SIG-M5 treated with dmso at 0.1 percent for 504 hours (cell line): ENCODE results near the gene KLF11.
"Not testable (repeated sequence)": the region's sequence is repeated elsewhere in the genome, so short reads cannot be mapped to it uniquely, and the experiment has no call there.

Experiments used
- DNase-seq: peaks from one replicate; lab custom pipeline; 2025; ENCODE audit not compliant: unreplicated experiment; lab: John Stamatoyannopoulos, UW

Gene KLF11

DNA sequence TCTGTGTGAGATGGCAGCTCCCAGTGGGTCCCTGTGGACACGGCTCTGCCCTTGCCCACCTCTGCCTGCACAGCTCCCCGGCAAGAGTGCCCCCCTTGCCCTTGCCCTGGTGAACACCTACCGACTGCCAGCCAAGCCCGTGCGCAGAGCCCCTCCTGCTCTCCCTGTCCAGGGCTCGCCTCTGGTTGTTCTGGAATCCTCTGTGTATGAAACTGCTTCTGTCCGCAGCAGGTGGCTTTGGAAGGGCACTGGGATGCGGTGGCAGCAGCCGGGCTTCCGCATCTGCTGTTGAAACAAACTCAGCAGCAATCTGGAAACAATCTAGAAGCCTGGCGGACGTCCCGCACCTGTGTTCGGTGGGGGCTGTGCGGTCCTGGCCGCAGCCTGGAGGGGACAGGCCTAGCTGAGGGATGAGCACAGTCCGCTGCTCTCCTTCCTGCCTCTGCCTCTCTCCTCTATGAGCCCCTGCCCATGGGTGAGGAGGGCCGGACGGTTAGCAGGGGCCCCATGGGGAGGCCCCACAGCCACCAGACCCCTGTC lies 34.0 kb upstream of the KLF11 start:
- no peak for DNase-seq

DNA sequence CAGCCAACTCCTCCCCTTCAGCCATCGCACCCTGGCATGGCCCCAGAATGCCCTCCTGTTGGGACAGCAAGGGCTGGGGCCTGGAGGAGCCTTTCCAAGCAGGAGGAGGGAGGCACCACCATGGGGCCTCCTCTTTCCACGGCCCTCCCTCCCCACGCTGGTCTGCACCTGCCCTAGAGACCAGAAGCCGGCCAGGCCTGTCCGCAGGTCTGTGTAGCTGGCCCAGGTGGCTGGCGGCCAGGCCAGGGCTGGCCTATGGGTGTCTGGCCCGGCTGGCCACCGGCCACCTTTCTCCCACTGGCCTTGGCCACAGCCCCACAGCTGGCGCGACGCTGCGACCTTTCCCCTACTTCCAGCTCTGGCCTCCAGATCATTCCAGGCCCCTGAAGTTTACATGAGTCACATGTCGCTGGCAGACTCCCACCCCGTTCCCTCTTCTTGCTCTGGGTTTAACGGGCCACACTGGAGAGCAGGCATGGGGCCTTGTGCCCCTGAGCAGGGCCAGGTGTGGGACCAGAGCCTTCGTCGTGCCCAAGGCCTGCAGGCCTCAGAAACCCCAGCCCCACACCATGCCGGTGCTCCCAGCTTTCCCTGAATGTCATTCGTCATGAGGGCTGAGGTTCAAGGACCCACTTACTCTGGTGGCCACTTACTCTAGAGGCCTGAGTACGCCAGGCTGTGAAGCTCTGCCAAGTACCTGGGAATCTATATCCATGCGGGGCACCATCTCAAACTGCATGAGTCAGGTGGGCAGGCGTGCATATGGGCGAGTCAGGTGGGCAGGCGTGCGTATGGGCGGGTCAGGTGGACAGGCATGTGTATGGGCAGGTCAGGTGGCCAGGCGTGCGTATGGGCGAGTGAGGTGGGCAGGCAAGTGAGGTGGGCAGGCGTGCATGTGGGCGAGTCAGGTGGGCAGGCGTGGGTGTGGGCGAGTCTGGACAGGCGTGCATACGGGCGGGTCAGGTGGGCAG lies 33.3 kb upstream of the KLF11 start:
- no peak for DNase-seq

DNA sequence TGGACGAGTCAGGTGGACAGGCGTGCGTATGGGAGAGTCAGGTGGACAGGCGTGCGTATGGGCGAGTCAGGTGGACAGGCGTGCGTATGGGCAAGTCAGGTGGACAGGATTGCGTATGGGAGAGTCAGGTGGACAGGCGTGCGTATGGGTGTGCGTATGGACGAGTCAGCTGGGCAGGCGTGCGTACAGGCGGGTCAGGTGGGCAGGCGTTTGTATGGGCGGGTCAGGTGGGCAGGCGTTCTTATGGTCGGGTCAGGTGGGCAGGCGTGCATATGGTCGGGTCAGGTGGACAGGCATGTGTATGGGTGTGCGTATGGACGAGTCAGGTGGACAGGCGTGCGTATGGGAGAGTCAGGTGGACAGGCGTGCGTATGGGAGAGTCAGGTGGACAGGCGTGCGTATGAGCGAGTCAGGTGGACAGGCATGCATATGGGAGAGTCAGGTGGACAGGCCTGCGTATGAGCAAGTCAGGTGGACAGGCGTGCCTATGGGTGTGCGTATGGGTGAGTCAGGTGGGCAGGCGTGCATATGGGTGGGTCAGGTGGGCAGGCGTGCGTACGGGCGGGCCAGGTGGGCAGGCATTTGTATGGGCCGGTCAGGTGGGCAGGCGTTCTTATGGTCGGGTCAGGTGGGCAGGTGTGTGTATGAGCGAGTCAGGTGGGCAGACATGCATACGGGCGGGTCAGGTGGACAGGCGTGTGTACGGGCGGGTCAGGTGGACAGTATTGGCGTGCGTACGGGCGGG lies 32.3 kb upstream of the KLF11 start:
- DNase-seq, result not testable (repeated sequence)

DNA sequence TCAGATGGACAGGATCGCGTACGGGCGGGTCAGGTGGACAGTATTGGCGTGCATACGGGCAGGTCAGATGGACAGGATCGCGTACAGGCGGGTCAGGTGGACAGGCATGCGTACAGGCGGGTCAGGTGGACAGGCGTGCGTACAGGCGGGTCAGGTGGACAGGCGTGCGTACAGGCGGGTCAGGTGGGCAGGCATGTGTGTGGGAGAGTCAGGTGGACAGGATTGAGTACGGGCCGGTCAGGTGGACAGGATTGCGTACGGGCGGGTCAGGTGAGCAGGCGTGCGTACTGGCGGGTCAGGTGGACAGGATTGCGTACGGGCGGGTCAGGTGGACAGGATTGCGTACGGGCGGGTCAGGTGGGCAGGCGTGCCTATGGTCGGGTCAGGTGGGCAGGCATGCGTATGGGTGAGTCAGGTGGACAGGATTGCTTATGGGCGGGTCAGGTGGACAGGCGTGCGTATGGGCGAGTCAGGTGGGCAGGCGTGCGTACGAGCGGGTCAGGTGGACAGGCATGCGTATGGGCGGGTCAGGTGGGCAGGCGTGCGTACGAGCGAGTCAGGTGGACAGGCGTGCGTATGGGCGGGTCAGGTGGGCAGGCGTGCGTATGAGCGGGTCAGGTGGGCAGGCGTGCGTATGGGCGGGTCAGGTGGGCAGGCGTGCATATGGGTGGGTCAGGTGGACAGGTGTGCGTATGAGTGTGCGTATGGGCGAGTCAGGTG lies 31.6 kb upstream of the KLF11 start:
- DNase-seq, result not testable (repeated sequence)

DNA sequence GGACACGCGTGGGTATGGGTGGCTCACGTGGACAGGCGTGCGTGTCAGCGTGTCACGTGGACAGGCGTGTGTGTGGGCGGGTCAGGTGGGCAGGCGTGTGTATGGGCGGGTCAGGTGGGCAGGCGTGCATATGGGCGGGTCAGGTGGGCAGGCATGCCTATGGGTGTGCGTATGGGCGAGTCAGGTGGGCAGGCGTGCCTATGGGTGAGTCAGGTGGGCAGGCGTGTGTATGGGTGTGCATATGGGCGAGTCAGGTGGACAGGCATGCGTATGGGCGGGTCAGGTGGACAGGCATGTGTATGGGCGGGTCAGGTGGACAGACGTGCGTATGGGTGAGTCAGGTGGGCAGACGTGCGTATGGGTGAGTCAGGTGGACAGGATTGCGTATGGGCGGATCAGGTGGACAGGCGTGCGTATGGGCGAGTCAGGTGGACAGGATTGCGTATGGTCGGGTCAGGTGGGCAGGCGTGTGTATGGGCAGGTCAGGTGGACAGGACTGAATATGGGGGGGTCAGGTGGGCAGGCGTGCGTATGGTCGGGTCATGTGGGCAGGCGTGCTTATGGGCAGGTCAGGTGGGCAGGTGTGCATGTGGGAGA lies 30.9 kb upstream of the KLF11 start:
- DNase-seq, result not testable (repeated sequence)

DNA sequence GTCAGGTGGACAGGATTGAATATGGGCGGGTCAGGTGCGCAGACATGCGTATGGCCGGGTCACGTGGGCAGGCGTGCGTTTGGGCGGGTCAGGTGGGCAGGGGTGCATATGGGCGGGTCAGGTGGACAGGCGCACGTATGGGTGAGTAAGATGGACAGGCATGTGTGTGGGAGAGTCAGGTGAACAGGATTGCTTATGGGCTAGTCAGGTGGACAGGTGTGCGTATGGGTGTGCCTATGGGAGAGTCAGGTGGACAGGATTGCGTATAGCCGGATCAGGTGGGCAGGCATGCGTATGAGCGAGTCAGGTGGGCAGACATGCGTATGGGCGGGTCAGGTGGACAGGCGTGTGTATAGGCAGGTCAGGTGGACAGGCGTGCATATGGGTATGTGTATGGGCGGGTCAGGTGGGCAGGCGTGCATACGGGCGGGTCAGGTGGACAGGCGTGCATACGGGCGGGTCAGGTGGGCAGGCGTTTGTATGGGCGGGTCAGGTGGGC lies 30.3 kb upstream of the KLF11 start:
- DNase-seq, result no peak

DNA sequence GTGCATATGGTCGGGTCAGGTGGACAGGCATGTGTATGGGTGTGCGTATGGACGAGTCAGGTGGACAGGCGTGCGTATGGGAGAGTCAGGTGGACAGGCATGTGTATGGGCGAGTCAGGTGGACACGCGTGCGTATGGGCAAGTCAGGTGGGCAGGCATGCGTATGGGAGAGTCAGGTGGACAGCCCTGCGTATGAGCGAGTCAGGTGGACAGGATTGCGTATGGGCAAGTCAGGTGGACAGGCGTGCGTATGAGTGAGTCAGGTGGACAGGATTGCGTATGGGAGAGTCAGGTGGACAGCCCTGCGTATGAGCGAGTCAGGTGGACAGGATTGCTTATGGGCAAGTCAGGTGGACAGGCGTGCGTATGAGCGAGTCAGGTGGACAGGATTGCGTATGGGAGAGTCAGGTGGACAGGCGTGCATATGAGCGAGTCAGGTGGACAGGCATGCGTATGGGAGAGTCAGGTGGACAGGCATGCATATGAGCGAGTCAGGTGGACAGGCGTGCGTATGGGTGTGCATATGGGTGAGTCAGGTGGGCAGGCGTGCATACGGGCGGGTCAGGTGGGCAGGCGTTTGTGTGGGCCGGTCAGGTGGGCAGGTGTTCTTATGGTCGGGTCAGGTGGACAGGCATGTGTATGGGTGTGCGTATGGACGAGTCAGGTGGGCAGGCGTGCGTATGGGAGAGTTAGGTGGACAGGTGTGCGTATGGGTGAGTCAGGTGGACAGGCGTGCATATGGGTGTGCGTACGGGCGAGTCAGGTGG lies 29.5 kb upstream of the KLF11 start:
- not testable (repeated sequence) for DNase-seq

DNA sequence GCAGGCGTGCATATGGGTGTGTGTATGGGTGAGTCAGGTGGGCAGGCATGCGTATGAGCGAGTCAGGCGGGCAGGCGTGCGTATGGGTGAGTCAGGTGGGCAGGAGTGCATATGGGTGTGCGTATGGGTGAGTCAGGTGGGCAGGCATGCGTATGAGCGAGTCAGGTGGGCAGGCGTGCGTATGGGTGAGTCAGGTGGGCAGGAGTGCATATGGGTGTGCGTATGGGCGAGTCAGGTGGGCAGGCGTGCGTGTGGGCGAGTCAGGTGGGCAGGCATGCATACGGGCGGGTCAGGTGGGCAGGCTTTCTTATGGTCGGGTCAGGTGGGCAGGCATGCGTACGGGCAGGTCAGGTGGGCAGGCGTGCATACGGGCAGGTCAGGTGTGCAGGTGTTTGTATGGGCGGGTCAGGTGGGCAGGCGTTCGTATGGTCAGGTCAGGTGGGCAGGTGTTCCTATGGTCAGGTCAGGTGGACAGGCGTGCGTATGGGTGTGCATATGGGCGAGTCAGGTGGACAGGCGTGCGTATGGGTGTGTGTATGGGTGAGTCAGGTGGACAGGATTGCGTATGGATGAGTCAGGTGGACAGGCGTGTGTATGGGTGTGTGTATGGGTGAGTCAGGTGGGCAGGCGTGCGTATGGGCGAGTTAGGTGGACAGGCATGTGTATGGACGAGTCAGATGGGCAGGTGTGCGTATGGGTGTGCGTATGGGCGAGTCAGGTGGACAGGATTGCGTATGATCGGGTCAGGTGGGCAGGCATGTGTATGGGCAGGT lies 28.7 kb upstream of the KLF11 start:
- DNase-seq, result no peak

DNA sequence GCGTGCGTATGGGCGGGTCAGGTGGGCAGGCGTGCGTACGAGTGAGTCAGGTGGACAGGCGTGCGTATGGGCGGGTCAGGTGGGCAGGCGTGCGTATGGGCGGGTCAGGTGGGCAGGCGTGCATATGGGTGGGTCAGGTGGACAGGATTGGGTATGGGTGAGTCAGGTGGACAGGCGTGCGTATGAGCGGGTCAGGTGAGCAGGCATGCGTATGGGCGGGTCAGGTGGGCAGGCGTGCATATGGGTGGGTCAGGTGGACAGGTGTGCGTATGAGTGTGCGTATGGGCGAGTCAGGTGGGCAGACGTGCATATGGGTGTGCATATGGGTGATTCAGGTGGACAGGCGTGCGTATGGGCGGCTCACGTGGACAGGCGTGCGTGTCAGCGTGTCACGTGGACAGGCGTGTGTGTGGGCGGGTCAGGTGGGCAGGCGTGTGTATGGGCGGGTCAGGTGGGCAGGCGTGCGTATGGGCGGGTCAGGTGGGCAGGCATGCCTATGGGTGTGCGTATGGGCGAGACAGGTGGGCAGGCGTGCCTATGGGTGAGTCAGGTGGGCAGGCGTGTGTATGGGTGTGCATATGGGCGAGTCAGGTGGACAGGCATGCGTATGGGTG lies 27.9 kb upstream of the KLF11 start:
- DNase-seq, result not testable (repeated sequence)

DNA sequence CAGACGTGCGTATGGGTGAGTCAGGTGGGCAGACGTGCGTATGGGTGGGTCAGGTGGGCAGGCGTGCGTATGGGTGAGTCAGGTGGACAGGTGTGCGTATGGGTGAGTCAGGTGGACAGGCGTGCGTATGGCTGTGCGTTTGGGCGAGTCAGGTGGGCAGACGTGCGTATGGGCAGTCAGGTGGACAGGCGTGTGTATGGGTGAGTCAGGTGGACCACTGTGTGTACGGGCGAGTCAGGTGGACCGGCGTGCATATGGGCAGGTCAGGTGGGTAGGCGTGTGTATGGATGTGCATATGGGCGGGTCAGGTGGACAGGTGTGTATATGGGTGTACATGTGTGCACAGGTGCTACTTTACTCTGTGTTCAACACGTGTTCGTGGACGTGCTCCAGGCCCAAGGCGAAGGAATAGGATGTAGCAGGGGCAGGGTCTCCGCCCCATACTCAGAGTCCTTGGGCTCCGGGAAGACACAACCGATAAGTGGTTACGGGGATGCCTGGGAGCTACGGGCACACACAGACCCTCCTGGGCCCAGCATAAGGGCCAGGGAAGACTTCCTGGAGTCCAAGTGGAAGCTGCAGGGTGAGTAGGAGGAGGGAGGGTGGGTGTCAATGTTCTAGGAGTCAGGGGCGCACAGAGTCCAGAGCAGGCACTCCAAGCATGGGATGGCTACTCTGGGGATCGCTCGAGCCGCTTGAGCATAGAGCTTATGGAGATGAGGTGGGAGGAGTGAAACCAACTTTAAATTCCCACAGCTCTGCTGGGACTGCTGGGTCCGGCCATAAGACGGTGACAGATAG lies 27.1 kb upstream of the KLF11 start:
- no peak for DNase-seq

DNA sequence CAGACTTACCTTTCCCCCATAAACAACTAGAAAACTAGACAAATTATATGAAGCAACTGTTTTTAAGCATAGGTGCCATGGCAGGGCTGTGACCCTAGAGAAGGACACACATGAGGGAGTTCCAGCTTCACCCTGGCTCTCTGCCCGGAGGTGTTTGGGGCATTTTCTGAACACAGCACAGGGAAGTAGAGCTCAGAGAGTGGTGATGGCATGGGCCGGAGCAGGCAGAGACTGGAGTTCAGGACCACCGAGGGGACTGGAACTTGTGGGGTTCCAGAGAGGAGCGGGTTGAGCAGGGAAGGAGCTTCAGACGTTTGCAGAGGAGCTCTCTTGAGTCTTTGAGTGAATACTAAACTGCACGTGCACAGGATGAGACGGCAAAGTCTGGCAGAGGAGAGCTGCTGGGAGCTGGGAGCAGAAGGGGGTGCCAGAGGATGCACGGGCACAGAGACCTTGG lies 26.5 kb upstream of the KLF11 start:
- DNase-seq, result no peak

DNA sequence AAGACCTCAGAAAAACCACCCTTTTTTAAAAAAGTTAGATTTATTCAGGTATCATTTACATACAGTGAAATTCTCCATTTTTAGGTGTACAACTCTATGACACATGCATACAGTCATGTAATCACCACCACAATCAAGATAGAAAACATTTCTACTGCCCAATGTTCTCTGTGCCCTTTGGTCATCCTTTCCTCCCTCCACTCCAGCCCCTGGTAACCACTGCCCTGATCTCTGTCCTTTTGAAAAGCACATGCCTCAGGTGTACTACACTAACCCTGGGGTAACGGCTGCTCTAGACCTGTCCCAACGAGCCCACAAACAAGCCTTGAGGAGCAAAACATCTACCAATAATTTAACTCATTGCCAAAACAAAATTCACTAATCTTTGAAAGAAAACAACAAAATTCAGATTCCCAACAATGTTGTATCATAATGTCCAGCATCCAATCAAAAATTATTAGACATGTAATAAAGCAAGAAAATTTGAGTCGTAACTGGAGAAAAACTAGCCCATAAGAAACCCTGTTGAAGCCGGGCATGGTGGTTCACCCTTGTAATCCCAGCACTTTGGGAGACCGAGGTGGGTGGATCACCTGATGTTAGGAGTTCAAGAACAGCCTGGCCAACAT lies 25.9 kb upstream of the KLF11 start:
- DNase-seq, result no peak

DNA sequence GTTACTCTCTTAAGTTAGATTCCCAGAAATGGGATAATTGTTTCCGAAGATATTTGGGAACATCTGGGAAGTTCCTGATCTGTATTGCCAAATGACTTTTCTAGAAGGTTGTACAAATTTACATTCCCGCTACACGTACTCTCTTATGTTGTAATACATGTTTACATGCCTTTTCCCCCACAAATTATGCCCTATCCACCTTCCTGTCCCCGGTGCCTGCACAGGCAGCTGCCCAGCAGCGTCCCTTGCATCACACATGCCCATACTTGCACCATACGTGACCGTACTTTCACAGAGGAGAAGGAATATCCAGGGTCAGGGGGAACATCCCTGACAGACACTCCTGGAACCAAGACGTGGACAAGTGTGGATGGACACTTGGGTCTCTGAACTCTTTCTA lies 24.2 kb upstream of the KLF11 start:
- DNase-seq, result peak; percentile 17

DNA sequence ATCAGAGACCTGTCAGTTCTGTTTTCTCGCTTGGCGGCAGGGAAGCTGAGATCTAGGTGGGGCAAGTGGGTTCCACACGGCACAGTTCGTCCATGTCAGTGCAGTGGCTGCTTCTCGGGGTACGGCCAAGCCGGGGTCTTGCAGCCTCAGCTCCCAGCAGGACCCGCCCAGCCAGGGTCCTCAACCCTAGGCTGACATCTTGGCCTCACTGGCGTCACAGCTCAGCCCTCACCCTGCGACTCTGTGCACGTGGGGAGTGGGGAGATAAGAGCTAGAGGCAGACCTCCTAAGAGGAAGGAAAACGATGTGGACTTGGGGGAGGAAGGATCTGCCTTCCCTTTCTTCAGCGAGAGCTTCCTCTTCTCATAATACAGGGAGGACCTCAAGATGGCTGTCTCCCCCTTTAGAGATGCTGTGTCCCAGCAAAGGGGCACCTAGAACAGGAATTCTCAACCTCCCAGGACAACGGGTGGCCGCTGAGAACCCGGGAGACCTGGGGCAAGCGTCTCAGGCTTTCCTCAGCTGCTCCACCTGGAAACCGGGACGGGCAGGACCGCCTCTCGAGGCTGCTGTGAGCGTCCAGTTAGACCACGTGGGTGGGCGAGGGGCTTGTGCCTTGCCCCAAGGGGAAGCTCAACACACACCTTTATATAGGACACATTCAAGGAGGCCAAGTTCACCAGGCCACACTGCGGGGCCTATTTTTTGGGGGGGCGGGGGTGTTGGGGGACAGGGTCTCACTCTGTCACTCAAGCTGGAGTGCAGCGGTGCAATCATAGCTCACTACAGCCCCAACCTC lies 23.5 kb upstream of the KLF11 start:
- no peak for DNase-seq

DNA sequence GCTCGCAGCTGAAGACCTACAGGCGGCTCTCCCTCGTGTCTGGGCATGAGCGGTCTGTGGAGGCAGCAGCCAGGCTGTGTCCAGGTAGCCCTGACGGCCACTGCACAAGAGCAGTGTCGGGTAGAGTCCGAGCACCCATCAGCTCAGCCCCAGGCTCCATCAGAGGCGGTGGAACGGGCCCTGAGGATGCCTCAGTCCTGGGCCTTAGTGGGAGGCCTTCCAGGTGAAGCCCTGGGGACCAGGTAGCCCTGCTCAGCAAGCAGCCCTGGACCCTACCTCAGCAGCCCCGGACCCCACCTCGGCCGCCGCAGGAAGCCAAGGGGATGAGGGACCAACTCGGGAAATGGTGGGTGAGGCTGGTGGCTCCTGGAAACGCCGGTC lies 21.3 kb upstream of the KLF11 start:
- no peak for DNase-seq

DNA sequence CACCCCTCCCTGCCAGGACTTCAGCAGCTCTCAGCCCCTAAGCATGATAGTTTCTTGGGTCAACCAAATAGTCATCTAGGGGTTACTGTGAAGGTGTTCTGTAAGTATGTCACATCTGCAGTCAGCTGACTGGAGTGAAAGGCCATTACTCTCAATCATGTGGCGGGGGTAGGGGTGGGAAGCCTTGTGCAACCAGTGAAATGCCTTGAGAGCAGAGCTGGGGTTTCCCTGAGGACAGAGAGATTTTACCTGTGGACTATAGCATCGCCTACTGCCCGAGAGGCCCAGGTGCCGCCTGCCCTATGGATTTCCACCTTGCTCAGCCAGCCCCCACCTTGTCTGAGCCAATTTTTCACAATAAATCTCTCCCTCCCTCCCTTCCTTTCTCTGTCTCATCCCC lies 20.9 kb upstream of the KLF11 start:
- no peak for DNase-seq
